Measurements from ENCODE around the gene PMVK. TPM values are rescaled to one million over a fixed set of nuclear protein-coding genes. Genes with fewer than 3 reads are reported as not detected.
A peak's percentile ranks its signal among the peaks of the same experiment; 100 is the strongest.
"Not testable (repeated sequence)": the region's sequence is repeated elsewhere in the genome, so short reads cannot be mapped to it uniquely, and the experiment has no call there.

The PMVK gene
- total RNA-seq (6.8 TPM), polyA plus RNA-seq (47.1 TPM)

DNA sequence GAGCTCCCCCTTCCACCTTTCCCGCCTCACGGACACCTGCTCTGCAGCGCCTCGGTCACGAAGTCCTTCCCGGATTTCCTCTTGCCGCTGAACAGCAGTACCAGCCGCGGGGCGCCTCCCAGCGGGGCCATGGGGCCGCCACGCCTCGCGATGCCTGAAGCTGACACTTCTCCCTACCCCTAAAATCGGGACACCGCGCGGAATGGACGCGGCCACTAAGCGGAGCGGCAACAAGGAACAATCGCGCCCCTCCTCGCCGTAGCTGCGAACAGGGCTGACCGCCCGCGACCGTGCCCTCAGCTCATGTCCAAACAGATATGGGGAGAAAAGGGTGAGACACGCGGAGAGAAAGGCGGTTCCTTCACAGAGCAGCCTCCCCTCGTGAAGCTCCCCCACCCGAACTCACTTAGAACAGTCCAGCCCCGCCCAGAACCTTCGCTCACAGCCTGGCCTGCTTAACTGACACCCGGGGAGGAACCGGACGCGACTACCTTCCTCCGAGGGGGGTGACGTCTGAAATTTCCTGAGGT is at the start of gene PMVK:
Gene PMVK (minus strand): TSS at position 165 of the 530 bp plus-strand sequence. CDS start 34 bp downstream, at position 131.
- H3K4me3 ChIP-seq (ENCODE audit: low read depth, low read length), result peak within 1 kb of the TSS; percentile 51
- H3K36me3 ChIP-seq (ENCODE audit: insufficient read depth), result no peaks in the 10 kb centered on the region
- H3K27ac ChIP-seq (ENCODE audit: low read depth), result peak within 1 kb of the TSS; percentile 98
- peak; percentile 94 for DNase-seq (ENCODE audit: extremely low spot score)
- no peaks in the 10 kb centered on the region for H3K4me1 ChIP-seq (ENCODE audit: insufficient read depth)
- under 1% methylated on average over 45 of the region's 45 CpGs for WGBS

DNA sequence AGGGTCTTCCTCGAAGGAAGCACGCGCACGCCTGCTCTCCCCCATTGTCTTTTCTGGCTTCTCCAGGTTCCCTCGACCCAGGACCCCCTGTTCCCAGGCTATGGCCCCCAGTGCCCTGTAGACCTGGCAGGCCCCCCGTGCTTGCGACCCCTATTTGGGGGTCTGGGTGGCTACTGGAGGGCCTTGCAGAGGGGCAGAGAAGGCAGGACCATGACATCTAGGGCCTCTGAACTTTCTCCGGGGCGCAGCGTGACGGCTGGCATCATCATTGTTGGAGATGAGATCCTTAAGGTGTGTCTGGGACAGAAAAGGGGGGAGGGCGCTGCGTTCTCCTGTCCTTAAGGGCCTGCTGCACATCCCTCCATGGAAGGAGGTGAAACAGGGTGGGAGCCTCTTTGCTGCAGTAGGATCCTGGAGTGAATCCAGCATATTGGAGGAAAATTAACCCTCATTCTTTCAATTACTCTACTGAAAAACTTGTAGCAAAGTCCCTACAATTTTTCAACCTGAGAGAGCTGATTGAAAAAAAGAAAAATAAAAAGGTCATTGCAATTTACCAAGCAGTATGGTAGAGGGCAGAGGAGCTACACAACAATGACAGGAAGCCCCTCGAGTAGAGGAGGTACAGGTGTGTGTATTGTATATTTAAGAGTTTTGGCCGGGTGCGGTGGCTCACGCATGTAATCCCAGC is 47.4 kb upstream of the PMVK start:
- Histone ChIP-seq H3K4me3 (ENCODE audit: low read depth, low read length) (peak overlapping the region; percentile 60), H3K27ac (ENCODE audit: low read depth) (no peak overlapping the region), H3K4me1 (ENCODE audit: insufficient read depth) (no peaks in the 10 kb centered on the region), H3K36me3 (ENCODE audit: insufficient read depth) (no peaks in the 10 kb centered on the region)
- 14% methylated on average over 17 of the region's 17 CpGs for WGBS
- DNase-seq (ENCODE audit: extremely low spot score), result no peak

DNA sequence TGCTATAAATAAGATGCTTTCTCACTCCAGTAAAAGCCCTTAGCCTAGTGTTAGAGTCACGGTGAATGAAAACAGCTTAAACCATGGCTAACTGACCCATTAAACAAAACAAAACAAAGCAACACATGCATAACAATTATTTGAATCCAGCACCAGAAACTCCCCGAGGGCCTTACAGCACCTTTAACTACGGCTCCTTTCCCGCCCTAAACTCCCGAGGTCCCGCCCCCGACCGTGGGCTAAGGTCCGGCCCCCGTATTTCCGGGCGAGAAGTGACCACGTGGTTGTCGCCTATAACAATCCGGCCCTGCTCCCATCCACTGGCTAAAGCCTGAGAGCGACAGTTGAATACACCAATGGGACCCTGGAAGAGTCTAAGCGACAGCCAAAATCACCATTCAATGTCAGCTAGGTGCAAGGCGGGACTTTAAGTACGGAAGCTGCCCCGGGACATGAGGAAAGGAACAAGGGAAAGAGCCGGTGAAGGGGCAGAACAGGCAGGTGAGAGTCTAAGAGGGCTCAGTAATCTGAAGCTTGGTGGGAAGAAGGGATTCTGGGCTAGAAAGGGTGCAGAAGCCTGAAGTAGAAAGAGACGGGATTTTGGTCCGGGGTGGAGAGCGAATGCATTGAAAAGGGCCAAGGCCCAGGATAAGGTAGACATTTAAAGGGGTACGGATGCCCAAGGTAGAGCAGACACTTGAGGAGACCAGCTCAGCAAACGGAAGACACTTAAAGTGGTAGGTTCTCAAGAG is 46.6 kb upstream of the PMVK start, which contains the start of gene FLAD1:
Gene FLAD1 (plus strand): TSS at position 448 of the 752 bp plus-strand sequence. CDS start 351 bp downstream, outside the sequence.
- H3K4me3 ChIP-seq (ENCODE audit: low read depth, low read length), result peak within 1 kb of the TSS; percentile 60
- H3K36me3 ChIP-seq (ENCODE audit: insufficient read depth), result no peaks in the 10 kb centered on the region
- DNase-seq (ENCODE audit: extremely low spot score), result peak; percentile 99
- H3K27ac ChIP-seq (ENCODE audit: low read depth), result no peak within 1 kb of the TSS
- WGBS, result under 1% methylated on average over 26 of the region's 26 CpGs
- H3K4me1 ChIP-seq (ENCODE audit: insufficient read depth), result no peaks in the 10 kb centered on the region

GRCh38 chr1:154982341-154982740 is 45.8 kb upstream of the PMVK start:
- Histone ChIP-seq H3K27ac (ENCODE audit: low read depth) (no peak overlapping the region), H3K4me1 (ENCODE audit: insufficient read depth) (no peaks in the 10 kb centered on the region), H3K36me3 (ENCODE audit: insufficient read depth) (no peaks in the 10 kb centered on the region), H3K4me3 (ENCODE audit: low read depth, low read length) (no peak overlapping the region)
- no peak for DNase-seq (ENCODE audit: extremely low spot score)
- WGBS, result 61% methylated on average over 6 of the region's 6 CpGs

GRCh38 chr1:154978360-154978759 is 41.8 kb upstream of the PMVK start:
- WGBS, result 85% methylated on average over 3 of the region's 3 CpGs
- H3K4me1 ChIP-seq (ENCODE audit: insufficient read depth), result no peaks in the 10 kb centered on the region

DNA sequence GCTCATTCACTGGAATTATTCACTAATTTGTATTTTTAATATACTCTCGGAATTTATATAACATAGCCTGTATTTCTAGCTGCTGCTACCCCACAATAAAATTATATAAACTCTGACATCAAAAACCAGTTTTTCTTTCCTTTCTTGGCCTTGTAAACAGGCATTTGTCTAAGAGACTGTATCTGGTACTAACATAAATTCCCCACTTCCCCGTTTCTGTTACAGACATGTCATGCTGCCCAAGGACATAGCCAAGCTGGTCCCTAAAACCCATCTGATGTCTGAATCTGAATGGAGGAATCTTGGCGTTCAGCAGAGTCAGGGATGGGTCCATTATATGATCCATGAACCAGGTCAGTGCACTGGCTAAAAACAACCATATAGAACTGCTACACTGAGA is 41.2 kb upstream of the PMVK start:
- 60% methylated on average over 3 of the region's 3 CpGs for WGBS
- not testable (repeated sequence) for H3K27ac ChIP-seq (ENCODE audit: low read depth); H3K4me3 ChIP-seq (ENCODE audit: low read depth, low read length); H3K36me3 ChIP-seq (ENCODE audit: insufficient read depth); DNase-seq (ENCODE audit: extremely low spot score); H3K4me1 ChIP-seq (ENCODE audit: insufficient read depth)

More at GRCh38 chr1:154978360-154978759, 41.8 kb upstream of the PMVK start:
- Histone ChIP-seq H3K27ac (ENCODE audit: low read depth) (no peak overlapping the region), H3K4me3 (ENCODE audit: low read depth, low read length) (no peak overlapping the region), H3K36me3 (ENCODE audit: insufficient read depth) (no peaks in the 10 kb centered on the region)
- no peak for DNase-seq (ENCODE audit: extremely low spot score)

GRCh38 chr1:154975409-154976059 is 39.0 kb upstream of the PMVK start:
- H3K27ac ChIP-seq (ENCODE audit: low read depth), result peak overlapping the region; percentile 94
- under 1% methylated on average over 24 of the region's 24 CpGs for WGBS
- no peak for DNase-seq (ENCODE audit: extremely low spot score)
- H3K36me3 ChIP-seq (ENCODE audit: insufficient read depth), result no peaks in the 10 kb centered on the region
- peak overlapping the region; percentile 54 for H3K4me3 ChIP-seq (ENCODE audit: low read depth, low read length)
- H3K4me1 ChIP-seq (ENCODE audit: insufficient read depth), result no peaks in the 10 kb centered on the region

GRCh38 chr1:154974808-154975408 is 38.4 kb upstream of the PMVK start:
- H3K36me3 ChIP-seq (ENCODE audit: insufficient read depth), result no peaks in the 10 kb centered on the region
- WGBS, result under 1% methylated on average over 30 of the region's 30 CpGs
- peak overlapping the region; percentile 54 for H3K4me3 ChIP-seq (ENCODE audit: low read depth, low read length)
- H3K27ac ChIP-seq (ENCODE audit: low read depth), result peak overlapping the region; percentile 94
- H3K4me1 ChIP-seq (ENCODE audit: insufficient read depth), result no peaks in the 10 kb centered on the region
- DNase-seq (ENCODE audit: extremely low spot score), result peak; percentile 98

DNA sequence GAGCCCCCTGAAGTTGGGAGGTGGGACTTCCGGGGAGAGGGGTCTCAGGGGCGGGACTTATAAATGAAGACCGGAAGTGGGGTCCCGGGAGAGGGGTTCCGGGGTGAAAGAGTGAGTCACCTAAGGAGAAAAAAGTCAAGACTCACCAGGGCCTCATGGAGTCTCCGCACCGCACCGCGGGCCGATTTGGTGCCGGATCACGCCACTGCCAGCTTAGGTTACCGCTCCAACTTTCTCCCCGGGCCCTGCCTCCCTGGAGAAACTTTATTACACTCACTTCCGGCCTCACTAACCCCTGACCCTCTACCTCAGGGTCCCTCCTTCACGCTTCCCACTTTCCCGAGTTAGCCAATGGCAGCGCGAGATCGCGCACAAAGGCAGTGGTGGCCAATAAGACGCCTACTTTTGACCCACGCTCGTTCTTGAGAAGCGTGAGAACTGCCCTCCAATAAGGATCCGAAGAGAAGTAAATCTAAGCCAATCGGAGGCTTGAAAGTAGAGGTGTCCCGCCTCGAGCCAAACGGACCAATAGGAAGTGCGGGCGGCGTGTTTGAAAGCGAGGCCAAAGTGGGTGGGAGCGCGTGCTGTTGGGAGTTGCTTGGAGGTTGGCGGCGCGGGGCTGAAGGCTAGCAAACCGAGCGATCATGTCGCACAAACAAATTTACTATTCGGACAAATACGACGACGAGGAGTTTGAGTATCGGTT is 37.7 kb upstream of the PMVK start, which contains the start of gene CKS1B:
Gene CKS1B (plus strand): TSS at position 580 of the 706 bp plus-strand sequence. CDS start 65 bp downstream, at position 645.
- WGBS, result under 1% methylated on average over 47 of the region's 47 CpGs
- no peaks in the 10 kb centered on the region for H3K36me3 ChIP-seq (ENCODE audit: insufficient read depth)
- peak within 1 kb of the TSS; percentile 54 for H3K4me3 ChIP-seq (ENCODE audit: low read depth, low read length)
- H3K4me1 ChIP-seq (ENCODE audit: insufficient read depth), result no peaks in the 10 kb centered on the region
- DNase-seq (ENCODE audit: extremely low spot score), result peak; percentile 100
- H3K27ac ChIP-seq (ENCODE audit: low read depth), result peak within 1 kb of the TSS; percentile 94

- peak overlapping the region; percentile 53 for H3K4me3 ChIP-seq (ENCODE audit: low read depth, low read length)
- peak overlapping the region; percentile 94 for H3K27ac ChIP-seq (ENCODE audit: low read depth)
- WGBS, result 4% methylated on average over 37 of the region's 37 CpGs
- DNase-seq (ENCODE audit: extremely low spot score), result peak; percentile 95
- H3K4me1 ChIP-seq (ENCODE audit: insufficient read depth), result no peaks in the 10 kb centered on the region
- no peaks in the 10 kb centered on the region for H3K36me3 ChIP-seq (ENCODE audit: insufficient read depth)
Measured at GRCh38 chr1:154973344-154974101, 37.0 kb upstream of the PMVK start.

DNA sequence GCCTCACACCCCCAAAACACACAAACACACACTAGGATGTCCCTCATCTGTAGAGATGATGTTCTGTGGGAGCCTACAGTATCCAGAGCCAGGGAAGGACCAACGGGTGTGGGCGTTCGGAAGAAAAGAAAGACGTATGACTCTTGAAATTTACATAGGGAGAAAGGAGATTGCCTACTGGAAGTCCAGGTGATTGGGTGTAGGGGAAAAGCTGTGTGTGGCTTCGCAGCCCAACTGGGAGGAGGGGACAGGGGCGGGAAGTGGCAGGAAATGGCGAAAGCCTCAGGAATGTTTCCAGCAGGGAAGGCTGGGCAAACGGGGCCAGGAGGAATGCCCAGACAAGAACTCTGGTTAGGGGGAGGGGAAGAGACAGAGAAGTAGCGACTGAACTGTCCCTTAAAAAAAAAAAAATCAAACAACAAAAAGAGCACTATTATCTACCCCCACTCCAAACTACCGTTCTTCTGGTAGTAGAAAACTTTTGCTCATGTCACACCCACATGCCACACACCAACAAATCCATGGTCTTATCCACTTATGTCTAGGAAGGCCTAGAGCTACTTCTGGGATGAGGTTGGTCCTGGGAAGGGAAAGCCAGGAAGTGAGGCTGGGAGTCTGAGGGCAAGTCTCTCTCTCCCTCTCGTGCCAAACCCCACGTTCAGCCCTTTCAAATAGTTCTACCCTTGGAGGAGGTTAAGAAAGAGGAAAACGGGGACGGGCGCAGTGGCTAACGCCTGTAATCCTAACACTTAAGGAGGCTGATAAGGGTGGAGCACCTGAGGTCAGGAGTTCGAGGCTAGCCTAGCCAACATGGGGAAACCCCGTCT is 36.2 kb upstream of the PMVK start:
- H3K36me3 ChIP-seq (ENCODE audit: insufficient read depth), result no peaks in the 10 kb centered on the region
- H3K4me1 ChIP-seq (ENCODE audit: insufficient read depth), result no peaks in the 10 kb centered on the region
- 17% methylated on average over 18 of the region's 18 CpGs for WGBS
- DNase-seq (ENCODE audit: extremely low spot score), result no peak
- no peak overlapping the region for H3K4me3 ChIP-seq (ENCODE audit: low read depth, low read length)
- peak overlapping the region; percentile 72 for H3K27ac ChIP-seq (ENCODE audit: low read depth)

Measured in urinary bladder (tissue), 4 donors.